HepG2 (cell line): ENCODE data around the gene KCNT2. TPM values are rescaled to one million over a fixed set of nuclear protein-coding genes. Genes with fewer than 3 reads are reported as not detected.

Experiments
- ATAC-seq: fragments of 200-7000 bp; cut with Tn5 transposase; 3 replicates; pipeline ENCODE4 v1.9.1; 2020; ENCODE audit warnings: mild to moderate bottlenecking, moderate library complexity
- BruUV-seq: library from RNA; stranded (reverse); fragments of 400-500 nt; replicated peaks from 2 replicates; lab custom pipeline; 2021; lab: Mats Ljungman, UMichigan
- CTCF ChIA-PET: fragments of 300-600 bp; formaldehyde crosslinking; extraction: SDS; loops from one replicate; lab custom pipeline; 2021; ENCODE audit warnings: low total read pairs, inconsistent platforms, low intra/inter-chr PET ratio; lab: Yijun Ruan, JAX
- POLR2A ChIA-PET: fragments of 350-600 bp; sonication (Branson Sonifier 250); formaldehyde crosslinking; loops from one replicate; lab custom pipeline; 2020; ENCODE audit warnings: antibody characterized with exemption, inconsistent platforms; lab: Yijun Ruan, JAX
- DNase-seq: peaks from one replicate; pipeline ENCODE4 v3.0.0-alpha.2; 2015; ENCODE audit warnings: low spot score
- FAIRE-seq: peaks from 3 replicates; lab custom pipeline; 2011; peaks lifted over from hg19 to GRCh38; lab: Jason Lieb, UNC
- H2AFZ ChIP-seq: one replicate; pipeline ENCODE4 v1.6.1; 2011; ENCODE audit warnings: low read length, inconsistent platforms
- H3K27ac ChIP-seq: fragments of 300-600 bp; 3 replicates; pipeline ENCODE4 v1.8.0; 2011; ENCODE audit warnings: mixed run types, mild to moderate bottlenecking, mixed read lengths, low read length, inconsistent platforms; ENCODE audit not compliant: insufficient read depth; ENCODE audit errors: extremely low read length
- H3K27me3 ChIP-seq, 2 experiments: fragments of 200-600 bp in 1 of 2; 2 replicates in 1 of 2; 3 replicates in 1 of 2; pipeline versions ENCODE4 v1.6.0 to v1.8.0; 2011; ENCODE audit warnings: low read length in 2 of 2, mild to moderate bottlenecking in 2 of 2, moderate library complexity in 2 of 2, inconsistent platforms in 1 of 2; ENCODE audit not compliant: insufficient read depth in 2 of 2, control insufficient read depth in 1 of 2
- H3K36me3 ChIP-seq, 2 experiments: fragments of 200-600 bp in 1 of 2; replicated peaks in 1 of 2; 2 replicates in 1 of 2; 3 replicates in 1 of 2; pipeline versions ENCODE4 v1.5.1 to v1.8.0; 2011; ENCODE audit warnings: low read length in 2 of 2, inconsistent platforms in 1 of 2; ENCODE audit not compliant: insufficient read depth in 2 of 2, control insufficient read depth in 1 of 2
- H3K4me1 ChIP-seq: 2 replicates; pipeline ENCODE4 v1.5.1; 2012; ENCODE audit warnings: low read length, inconsistent platforms; ENCODE audit not compliant: insufficient read depth
- H3K4me2 ChIP-seq: 2 replicates; pipeline ENCODE4 v1.6.0; 2011; ENCODE audit warnings: low read depth, low read length, inconsistent platforms
- H3K4me3 ChIP-seq, 3 experiments: fragments of 200-600 bp in 1 of 3; sonication (generic), shearing (Covaris generic) in 1 of 3; replicated peaks in 1 of 3; 2 replicates each; pipeline ENCODE4 v1.5.1; 2011 to 2016; ENCODE audit warnings: low read length in 3 of 3, inconsistent platforms in 2 of 3, low read depth in 2 of 3, mild to moderate bottlenecking in 2 of 3, control low read depth in 1 of 3, mixed read lengths in 1 of 3; ENCODE audit not compliant: insufficient read depth in 1 of 3
- H3K79me2 ChIP-seq: one replicate; pipeline ENCODE4 v1.6.1; 2011; ENCODE audit warnings: low read length, inconsistent platforms; ENCODE audit not compliant: insufficient read depth
- H3K9ac ChIP-seq: 2 replicates; pipeline ENCODE4 v1.6.0; 2011; ENCODE audit warnings: mild to moderate bottlenecking, low read depth, low read length, inconsistent platforms; ENCODE audit not compliant: insufficient read depth
- H3K9me3 ChIP-seq: 2 replicates; pipeline ENCODE4 v1.5.1; 2012; ENCODE audit warnings: mild to moderate bottlenecking, low read length
- H4K20me1 ChIP-seq: 2 replicates; pipeline ENCODE4 v1.6.0; 2011; ENCODE audit warnings: inconsistent platforms, mild to moderate bottlenecking, low read length, moderate library complexity; ENCODE audit not compliant: insufficient read depth
- CEBPZ ChIP-seq: IDR thresholded peaks from 2 replicates; pipeline ENCODE4 v1.6.1; 2012; ENCODE audit warnings: low read length, improper control_type of control experiment
- DNMT1 ChIP-seq: sonication (generic); formaldehyde crosslinking; IDR thresholded peaks from 2 replicates; pipeline ENCODE4 v1.5.1; 2020; ENCODE audit warnings: mild to moderate bottlenecking, missing genetic modification reagents
- GATAD2A ChIP-seq: IDR thresholded peaks from 2 replicates; pipeline ENCODE4 v1.6.1; 2016
- HNF4G ChIP-seq, 2 experiments: sonication (generic) in 1 of 2; formaldehyde crosslinking in 1 of 2; IDR thresholded peaks; 2 replicates each; pipeline versions ENCODE4 v1.4.0 to v1.6.1; 2011 to 2020; ENCODE audit warnings: borderline replicate concordance in 2 of 2, low read depth in 2 of 2, mild to moderate bottlenecking in 2 of 2, low read length in 1 of 2, missing genetic modification reagents in 1 of 2, moderate library complexity in 1 of 2
- HOXA7 ChIP-seq: sonication (generic); formaldehyde crosslinking; IDR thresholded peaks from 2 replicates; pipeline ENCODE4 v1.8.1; 2022; ENCODE audit warnings: mild to moderate bottlenecking, missing genetic modification reagents, moderate library complexity
- JARID2 ChIP-seq: sonication (generic); formaldehyde crosslinking; IDR thresholded peaks from 2 replicates; pipeline ENCODE4 v1.8.1; 2023; ENCODE audit warnings: missing genetic modification reagents, inconsistent platforms; ENCODE audit not compliant: insufficient replicate concordance
- MATR3 ChIP-seq: sonication (generic); formaldehyde crosslinking; IDR thresholded peaks from 2 replicates; pipeline ENCODE4 v1.4.0; 2020; ENCODE audit warnings: missing genetic modification reagents
- MEIS2 ChIP-seq: sonication (generic); formaldehyde crosslinking; IDR thresholded peaks from 2 replicates; pipeline ENCODE4 v1.9.0; 2021; ENCODE audit warnings: mild to moderate bottlenecking, missing genetic modification reagents
- MLLT10 ChIP-seq: sonication (generic); formaldehyde crosslinking; IDR thresholded peaks from 2 replicates; pipeline ENCODE4 v1.4.0; 2020; ENCODE audit warnings: missing genetic modification reagents
- PHB2 ChIP-seq: fragments of 450-650 bp; IDR thresholded peaks from 2 replicates; pipeline ENCODE4 v1.6.1; 2018; ENCODE audit not compliant: partially characterized antibody
- PHF8 ChIP-seq: sonication (generic); formaldehyde crosslinking; IDR thresholded peaks from 2 replicates; pipeline ENCODE4 v1.5.0; 2020; ENCODE audit warnings: missing genetic modification reagents
- REL ChIP-seq: sonication (generic); formaldehyde crosslinking; conservative IDR thresholded peaks from 2 replicates; pipeline ENCODE4 v1.8.0; 2022; ENCODE audit warnings: mild to moderate bottlenecking, missing genetic modification reagents, moderate library complexity
- REPIN1 ChIP-seq: sonication (generic); formaldehyde crosslinking; IDR thresholded peaks from 2 replicates; pipeline ENCODE4 v1.8.0; 2022; ENCODE audit warnings: missing genetic modification reagents, low read depth, mild to moderate bottlenecking, borderline replicate concordance
- SMARCE1 ChIP-seq: fragments of 450-650 bp; IDR thresholded peaks from 2 replicates; pipeline ENCODE4 v1.6.1; 2017; ENCODE audit warnings: borderline replicate concordance
- TBX2 ChIP-seq: sonication (generic); formaldehyde crosslinking; IDR thresholded peaks from 2 replicates; pipeline ENCODE4 v1.5.0; 2020; ENCODE audit warnings: missing genetic modification reagents, mild to moderate bottlenecking, borderline replicate concordance
- ZEB1 ChIP-seq: IDR thresholded peaks from 2 replicates; pipeline ENCODE4 v1.6.1; 2012; ENCODE audit warnings: mild to moderate bottlenecking, low read depth, inconsistent platforms; ENCODE audit not compliant: insufficient replicate concordance
- ZNF672 ChIP-seq: sonication (generic); formaldehyde crosslinking; IDR thresholded peaks from 2 replicates; pipeline ENCODE4 v1.8.1; 2022; ENCODE audit warnings: missing genetic modification reagents
- ZNF740 ChIP-seq: sonication (generic); formaldehyde crosslinking; IDR thresholded peaks from 2 replicates; pipeline ENCODE4 v1.4.0; 2020; ENCODE audit warnings: missing genetic modification reagents
- ZNF781 ChIP-seq: sonication (generic); formaldehyde crosslinking; IDR thresholded peaks from 2 replicates; pipeline ENCODE4 v1.5.1; 2020; ENCODE audit warnings: borderline replicate concordance, mild to moderate bottlenecking, missing genetic modification reagents; ENCODE audit errors: not compliant biosample characterization
- ZNF790 ChIP-seq: sonication (generic); formaldehyde crosslinking; IDR thresholded peaks from 2 replicates; pipeline ENCODE4 v1.8.0; 2022; ENCODE audit warnings: missing genetic modification reagents, mild to moderate bottlenecking, borderline replicate concordance
- ZSCAN25 ChIP-seq: sonication (generic); formaldehyde crosslinking; IDR thresholded peaks from 2 replicates; pipeline ENCODE4 v1.8.0; 2022; ENCODE audit warnings: mild to moderate bottlenecking, missing genetic modification reagents
- ZSCAN29 ChIP-seq: sonication (generic); formaldehyde crosslinking; conservative IDR thresholded peaks from 2 replicates; pipeline ENCODE4 v1.4.0; 2020; ENCODE audit warnings: mild to moderate bottlenecking, missing genetic modification reagents
- WGBS: methylation state at CpG from one replicate; pipeline ENCODE4 v1.1.6; 2017; ENCODE audit warnings: low lambda C conversion rate; 5-methylcytosine and 5-hydroxymethylcytosine counted together
- in situ Hi-C: cut with HindIII; loops from 2 replicates; pipeline ENCODE4 v1.10.0; 2017; ENCODE audit warnings: low pct_unique_long_range_greater_than_20kb; ENCODE audit not compliant: extremely low pct_ligation_motif_present
- intact Hi-C: fragments of 100-400 bp; cut with micrococcal nuclease; formaldehyde crosslinking; loops from one replicate; pipeline ENCODE4 v1.10.0; 2022; ENCODE audit not compliant: unreplicated experiment
- polyA plus RNA-seq, 8 experiments: library from polyadenylated mRNA; depleted of rRNA in 3 of 8; stranded (reverse) in 7 of 8; unstranded in 1 of 8; fragments of >200 nt; fragmentation: Illumina TruSeq in 4 of 8; extraction: Trizol in 4 of 8; gene quantifications; 2 replicates each; pipeline versions ENCODE4 v1.2.1 to v1.2.3, GENCODE V29; 2011 to 2016; ENCODE audit warnings: low read depth in 4 of 8, missing spikeins in 1 of 8, mixed read lengths in 1 of 8; ENCODE audit not compliant: insufficient read depth in 1 of 8
- total RNA-seq, 5 experiments: library from RNA; depleted of rRNA; stranded (reverse); fragments of >200 nt; fragmentation: Illumina TruSeq; extraction: Trizol; gene quantifications; 2 replicates each; pipeline ENCODE4 v1.2.3, GENCODE V29; 2016; ENCODE audit warnings: low read depth in 1 of 5

KCNT2 gene
- total and polyA plus RNA-seq, 2 of the 13 experiments (the other 11 are each of a cell fraction or from before 2014, with no cell fraction given), result not detected

- TF ChIP-seq CEBPZ (no peak), ZNF672 (CRISPR knock-in tag) (no peak), ZEB1 (no peak), MEIS2 (no peak), ZNF740 (CRISPR knock-in tag) (no peak), PHB2 (no peak)
Observed at GRCh38 chr1:196651079-196651478, 42.8 kb upstream of the KCNT2 start (continued).

GRCh38 chr1:196650403-196650802 lies 42.2 kb upstream of the KCNT2 start:
- no peaks in the 10 kb centered on the region for H3K27me3 ChIP-seq
- H3K4me3 ChIP-seq, result no peak overlapping the region
- ATAC-seq, result no peak
- H3K9ac ChIP-seq, result no peak overlapping the region
- H2AFZ ChIP-seq, result no peak overlapping the region
- no TSS peak for BruUV-seq
- CTCF ChIA-PET, result no interaction called here
- no peaks in the 10 kb centered on the region for H3K36me3 ChIP-seq
- WGBS, result 42% methylated on average over 12 of the region's 12 CpGs
- no peaks in the 10 kb centered on the region for H3K9me3 ChIP-seq
- H3K79me2 ChIP-seq, result no peaks in the 10 kb centered on the region
- no peak overlapping the region for H3K27ac ChIP-seq
- POLR2A ChIA-PET, result no interaction called here
- TF ChIP-seq ZNF790 (CRISPR knock-in tag) (no peak), ZSCAN29 (no peak), HNF4G (IDR thresholded peaks at IDR 0.05; ENCODE audit: borderline replicate concordance, low read depth, low read length) (no peak), HNF4G (CRISPR knock-in tag; IDR thresholded peaks at IDR 0.05; ENCODE audit: borderline replicate concordance, low read depth) (no peak), ZNF781 (no peak), HOXA7 (no peak), ZSCAN25 (CRISPR knock-in tag) (no peak), SMARCE1 (no peak), PHF8 (CRISPR knock-in tag) (no peak), TBX2 (CRISPR knock-in tag) (no peak), MATR3 (CRISPR knock-in tag) (no peak), MLLT10 (CRISPR knock-in tag) (no peak), GATAD2A (CRISPR knock-in tag) (no peak), JARID2 (CRISPR knock-in tag) (no peak), REL (CRISPR knock-in tag) (no peak), REPIN1 (no peak), DNMT1 (CRISPR knock-in tag) (no peak)
- no peak for FAIRE-seq
- no peak for DNase-seq
- intact Hi-C loops, result no loop called here
- no peaks in the 10 kb centered on the region for H4K20me1 ChIP-seq
- H3K4me1 ChIP-seq, result no peaks in the 10 kb centered on the region
- H3K4me2 ChIP-seq, result no peak overlapping the region
- in situ Hi-C loops, result loop anchor here (10.0 kb wide), 1 partner anchor 306 kb away; no protein-coding TSS in a partner anchor
